ENCODE data around the gene TTC7B. TPM values are rescaled to one million over a fixed set of nuclear protein-coding genes. Genes with fewer than 3 reads are reported as not detected.

Gene TTC7B
- total RNA-seq, 1 experiment from 2014 or later, result 40.9 TPM

GRCh38 chr14:90788031-90788430 is 28.2 kb downstream of the TTC7B start:
- POLR2A ChIA-PET, result no interaction called here
- TF ChIP-seq CTCF (IDR thresholded peaks at IDR 0.05) (no peak), SIN3A (IDR thresholded peaks at IDR 0.05; ENCODE audit: borderline replicate concordance, insufficient read depth, low read depth, low read length) (no peak), POLR2AphosphoS5 (IDR thresholded peaks at IDR 0.05; ENCODE audit: low read depth, low read length) (no peak), TCF7L2 (IDR thresholded peaks at IDR 0.05; ENCODE audit: low read depth, low read length) (no peak), REST (IDR thresholded peaks at IDR 0.05; ENCODE audit: insufficient read depth in 1 of 2, low read depth in 2 of 2, low read length in 1 of 2) (no peak)
- intact Hi-C loops (cut with micrococcal nuclease; ENCODE audit: unreplicated experiment), result no loop called here
- CTCF ChIA-PET, result no interaction called here
- DNase-seq (ENCODE audit: low read depth, low spot score) (no peak), ATAC-seq (no peak)
- Histone ChIP-seq H3K27me3 (ENCODE audit: control insufficient read depth, insufficient read depth, low read length) (no peaks in the 10 kb centered on the region), H3K36me3 (ENCODE audit: control insufficient read depth, insufficient read depth, low read length) (no peaks in the 10 kb centered on the region), H3K4me3 (ENCODE audit: low read depth in 2 of 2, low read length in 2 of 2) (no peak overlapping the region), H3K9me3 (ENCODE audit: control insufficient read depth, insufficient read depth, low read depth, low read length) (no peaks in the 10 kb centered on the region), H3K4me1 (ENCODE audit: control insufficient read depth, insufficient read depth, low read length) (no peaks in the 10 kb centered on the region), H3K27ac (ENCODE audit: low read length) (no peak overlapping the region)
- no TSS peak for BruUV-seq (replicated peaks)
- in situ Hi-C loops (cut with HindIII; ENCODE audit: low pct_unique_long_range_greater_than_20kb, low sequenced_read_pairs), result no loop called here

- ATAC-seq (no peak), DNase-seq (ENCODE audit: low read depth, low spot score) (no peak)
- intact Hi-C loops (cut with micrococcal nuclease; ENCODE audit: unreplicated experiment), result no loop called here
- Histone ChIP-seq H3K27ac (ENCODE audit: low read length) (no peak overlapping the region), H3K27me3 (ENCODE audit: control insufficient read depth, insufficient read depth, low read length) (no peaks in the 10 kb centered on the region), H3K9me3 (ENCODE audit: control insufficient read depth, insufficient read depth, low read depth, low read length) (no peaks in the 10 kb centered on the region), H3K4me3 (ENCODE audit: low read depth in 2 of 2, low read length in 2 of 2) (no peak overlapping the region), H3K36me3 (ENCODE audit: control insufficient read depth, insufficient read depth, low read length) (no peaks in the 10 kb centered on the region), H3K4me1 (ENCODE audit: control insufficient read depth, insufficient read depth, low read length) (no peaks in the 10 kb centered on the region)
- ChIA-PET CTCF (no interaction called here), POLR2A (no interaction called here)
- in situ Hi-C loops (cut with HindIII; ENCODE audit: low pct_unique_long_range_greater_than_20kb, low sequenced_read_pairs), result no loop called here
- no TSS peak for BruUV-seq (replicated peaks)
- no peak for TF ChIP-seq REST (IDR thresholded peaks at IDR 0.05; ENCODE audit: insufficient read depth in 1 of 2, low read depth in 2 of 2, low read length in 1 of 2)
- no peak for TF ChIP-seq POLR2AphosphoS5 (IDR thresholded peaks at IDR 0.05; ENCODE audit: low read depth, low read length)
- TF ChIP-seq TCF7L2 (IDR thresholded peaks at IDR 0.05; ENCODE audit: low read depth, low read length), result no peak
- no peak for TF ChIP-seq CTCF (IDR thresholded peaks at IDR 0.05)
- TF ChIP-seq SIN3A (IDR thresholded peaks at IDR 0.05; ENCODE audit: borderline replicate concordance, insufficient read depth, low read depth, low read length), result no peak
Measured at GRCh38 chr14:90785876-90786450, 30.3 kb downstream of the TTC7B start.
